Activated naive CD8-positive, alpha-beta T cell treated with anti-CD3 and anti-CD28 coated beads, Interleukin-2, amount 50 U/mL, for 24 hours (primary cell): Measurements from ENCODE around the gene PIAS4.

Source experiments
- ATAC-seq: fragments of 150-1000 bp; cut with Tn5 transposase; one replicate; pipeline ENCODE4 v1.10.0; 2021
- DNase-seq: peaks from one replicate; pipeline ENCODE4 v3.0.0; 2021
- H3K27ac Mint-ChIP-seq: one replicate; pipeline ENCODE4 v1.8.0; 2021; ENCODE audit warnings: mild to moderate bottlenecking, mixed read lengths
- H3K27me3 Mint-ChIP-seq: one replicate; pipeline ENCODE4 v1.8.0; 2021; ENCODE audit warnings: mixed read lengths
- H3K36me3 Mint-ChIP-seq: one replicate; pipeline ENCODE4 v1.8.0; 2021; ENCODE audit warnings: low read depth, mixed read lengths
- H3K4me1 Mint-ChIP-seq: one replicate; pipeline ENCODE4 v1.8.0; 2021; ENCODE audit warnings: mixed read lengths
- H3K4me3 Mint-ChIP-seq: one replicate; pipeline ENCODE4 v1.8.0; 2021; ENCODE audit warnings: mild to moderate bottlenecking, moderate library complexity, mixed read lengths
- H3K9me3 Mint-ChIP-seq: one replicate; pipeline ENCODE4 v1.8.0; 2021; ENCODE audit warnings: mixed read lengths

The PIAS4 gene

GRCh38 chr19:4035018-4035566 lies 27.6 kb downstream of the PIAS4 start:
- H3K4me3 Mint-ChIP-seq, result no peak overlapping the region
- peak overlapping the region; percentile 37 for H3K27ac Mint-ChIP-seq
- DNase-seq, result no peak
- H3K9me3 Mint-ChIP-seq, result no peaks in the 10 kb centered on the region
- H3K36me3 Mint-ChIP-seq, result peaks cover 5% of the 10 kb centered on the region
- no peaks in the 10 kb centered on the region for H3K27me3 Mint-ChIP-seq
- H3K4me1 Mint-ChIP-seq, result no peaks in the 10 kb centered on the region
- no peak for ATAC-seq

GRCh38 chr19:4035582-4035981 lies 28.0 kb downstream of the PIAS4 start:
- no peak for DNase-seq
- H3K27me3 Mint-ChIP-seq, result no peaks in the 10 kb centered on the region
- H3K4me1 Mint-ChIP-seq, result no peaks in the 10 kb centered on the region
- H3K9me3 Mint-ChIP-seq, result no peaks in the 10 kb centered on the region
- peaks cover 8% of the 10 kb centered on the region for H3K36me3 Mint-ChIP-seq
- no peak for ATAC-seq
- no peak overlapping the region for H3K4me3 Mint-ChIP-seq
- no peak overlapping the region for H3K27ac Mint-ChIP-seq

- Mint-ChIP-seq H3K27me3 (no peaks in the 10 kb centered on the region), H3K4me3 (no peak overlapping the region), H3K4me1 (no peaks in the 10 kb centered on the region), H3K27ac (no peak overlapping the region), H3K9me3 (no peaks in the 10 kb centered on the region), H3K36me3 (peaks cover 8% of the 10 kb centered on the region)
- DNase-seq (no peak), ATAC-seq (no peak)
Measured at GRCh38 chr19:4036576-4037300, 29.2 kb downstream of the PIAS4 start.

- Mint-ChIP-seq H3K4me3 (no peak overlapping the region), H3K27ac (no peak overlapping the region), H3K4me1 (no peaks in the 10 kb centered on the region), H3K27me3 (no peaks in the 10 kb centered on the region), H3K36me3 (peaks cover 8% of the 10 kb centered on the region), H3K9me3 (no peaks in the 10 kb centered on the region)
- DNase-seq (no peak), ATAC-seq (no peak)
Measured at GRCh38 chr19:4037301-4037949, 29.9 kb downstream of the PIAS4 start.

GRCh38 chr19:4038057-4038456 lies 30.5 kb downstream of the PIAS4 start:
- no peaks in the 10 kb centered on the region for H3K27me3 Mint-ChIP-seq
- H3K4me1 Mint-ChIP-seq, result no peaks in the 10 kb centered on the region
- H3K27ac Mint-ChIP-seq, result no peak overlapping the region
- DNase-seq, result no peak
- no peak overlapping the region for H3K4me3 Mint-ChIP-seq
- no peaks in the 10 kb centered on the region for H3K9me3 Mint-ChIP-seq
- no peak for ATAC-seq
- H3K36me3 Mint-ChIP-seq, result peaks cover 8% of the 10 kb centered on the region

- Mint-ChIP-seq H3K4me3 (no peak overlapping the region), H3K36me3 (peaks cover 8% of the 10 kb centered on the region), H3K9me3 (no peaks in the 10 kb centered on the region), H3K27ac (no peak overlapping the region), H3K4me1 (no peaks in the 10 kb centered on the region), H3K27me3 (no peaks in the 10 kb centered on the region)
- DNase-seq, result no peak
- no peak for ATAC-seq
Measured at GRCh38 chr19:4038661-4039423, 31.3 kb downstream of the PIAS4 start.

GRCh38 chr19:4042064-4042730 lies 34.7 kb downstream of the PIAS4 start:
- H3K36me3 Mint-ChIP-seq, result peaks cover 8% of the 10 kb centered on the region
- no peaks in the 10 kb centered on the region for H3K9me3 Mint-ChIP-seq
- DNase-seq, result no peak
- no peak overlapping the region for H3K27ac Mint-ChIP-seq
- ATAC-seq, result peak; percentile 30
- peaks cover 5% of the 10 kb centered on the region for H3K4me1 Mint-ChIP-seq
- H3K27me3 Mint-ChIP-seq, result no peaks in the 10 kb centered on the region
- no peak overlapping the region for H3K4me3 Mint-ChIP-seq

- Mint-ChIP-seq H3K4me3 (no peak overlapping the region), H3K36me3 (peaks cover 8% of the 10 kb centered on the region), H3K27me3 (no peaks in the 10 kb centered on the region), H3K9me3 (no peaks in the 10 kb centered on the region), H3K4me1 (peaks cover 5% of the 10 kb centered on the region), H3K27ac (no peak overlapping the region)
- ATAC-seq (no peak), DNase-seq (no peak)
Measured at GRCh38 chr19:4042731-4043082, 35.2 kb downstream of the PIAS4 start.

- ATAC-seq, result no peak
- Mint-ChIP-seq H3K4me1 (peaks cover 5% of the 10 kb centered on the region), H3K27ac (no peak overlapping the region), H3K4me3 (no peak overlapping the region), H3K9me3 (no peaks in the 10 kb centered on the region), H3K36me3 (peaks cover 6% of the 10 kb centered on the region), H3K27me3 (no peaks in the 10 kb centered on the region)
- DNase-seq, result no peak
Measured at GRCh38 chr19:4043401-4043800, 35.9 kb downstream of the PIAS4 start.

GRCh38 chr19:4043966-4044715 lies 36.6 kb downstream of the PIAS4 start:
- Mint-ChIP-seq H3K9me3 (no peaks in the 10 kb centered on the region), H3K36me3 (peaks cover 6% of the 10 kb centered on the region), H3K4me3 (no peak overlapping the region), H3K27ac (no peak overlapping the region), H3K27me3 (no peaks in the 10 kb centered on the region), H3K4me1 (peaks cover 5% of the 10 kb centered on the region)
- DNase-seq (no peak), ATAC-seq (no peak)

- Mint-ChIP-seq H3K36me3 (peaks cover 11% of the 10 kb centered on the region), H3K27ac (no peak overlapping the region), H3K27me3 (no peaks in the 10 kb centered on the region), H3K9me3 (no peaks in the 10 kb centered on the region), H3K4me3 (no peak overlapping the region), H3K4me1 (peaks cover 5% of the 10 kb centered on the region)
- ATAC-seq (no peak), DNase-seq (no peak)
Measured at GRCh38 chr19:4044990-4045465, 37.5 kb downstream of the PIAS4 start.

- Mint-ChIP-seq H3K4me3 (no peak overlapping the region), H3K27ac (peak overlapping the region; percentile 68), H3K9me3 (no peaks in the 10 kb centered on the region), H3K36me3 (peaks cover 13% of the 10 kb centered on the region), H3K27me3 (no peaks in the 10 kb centered on the region), H3K4me1 (peaks cover 9% of the 10 kb centered on the region)
- ATAC-seq (no peak), DNase-seq (no peak)
Measured at GRCh38 chr19:4045597-4046361, 38.2 kb downstream of the PIAS4 start.

- no peaks in the 10 kb centered on the region for H3K9me3 Mint-ChIP-seq
- ATAC-seq (no peak), DNase-seq (no peak)
- H3K36me3 Mint-ChIP-seq, result peaks cover 17% of the 10 kb centered on the region
- no peak overlapping the region for H3K4me3 Mint-ChIP-seq
- peak overlapping the region; percentile 68 for H3K27ac Mint-ChIP-seq
- H3K27me3 Mint-ChIP-seq, result no peaks in the 10 kb centered on the region
- peaks cover 13% of the 10 kb centered on the region for H3K4me1 Mint-ChIP-seq
Measured at GRCh38 chr19:4046362-4046691, 38.8 kb downstream of the PIAS4 start.
